Measurements from ENCODE around the gene PEX26. TPM values are rescaled to one million over a fixed set of nuclear protein-coding genes. Genes with fewer than 3 reads are reported as not detected.
A peak's percentile ranks its signal among the peaks of the same experiment; 100 is the strongest.

PEX26 gene
- total and polyA plus RNA-seq, 2 experiments from 2014 or later = 4.0 to 48.9 TPM

DNA sequence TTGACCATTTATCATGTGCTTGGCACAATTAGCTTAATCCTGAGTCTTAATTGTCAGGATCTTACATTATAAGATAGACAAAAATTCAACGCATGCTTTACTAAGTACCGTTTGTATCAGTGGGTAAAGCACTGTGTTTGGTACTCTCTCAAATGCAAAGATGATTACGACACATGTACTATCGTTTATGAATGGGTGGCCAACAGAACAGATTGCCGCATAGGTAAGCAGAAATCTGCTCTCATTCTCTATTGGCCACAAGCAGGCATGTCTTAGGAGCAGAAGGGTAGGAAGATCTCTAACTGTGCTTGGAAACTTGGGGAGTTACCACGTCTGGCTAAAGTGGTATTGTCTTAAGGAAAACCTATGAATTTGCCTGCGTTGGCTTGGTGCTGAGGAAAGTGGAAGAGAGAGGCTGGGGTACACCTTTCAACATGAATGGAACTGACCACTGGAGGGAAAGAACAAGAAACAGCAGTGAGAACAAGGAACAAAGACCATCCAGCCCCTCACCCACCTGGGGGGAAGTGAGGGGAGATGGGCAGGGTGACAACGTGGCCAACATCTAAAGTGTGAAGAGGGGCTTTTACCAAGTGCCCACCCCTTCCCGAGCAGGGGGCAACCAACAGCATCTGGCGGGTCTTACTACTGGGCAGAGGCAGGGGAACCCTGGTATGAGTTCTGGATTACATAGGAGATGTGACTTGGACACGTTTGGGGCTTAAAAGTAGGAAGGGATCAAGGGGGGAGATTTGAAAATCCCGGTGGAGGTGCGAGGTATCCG is 31.8 kb downstream of the PEX26 start:
- H3K9me2 ChIP-seq (ENCODE audit: insufficient read depth) = no peaks in the 10 kb centered on the region
- no peaks in the 10 kb centered on the region for H3K36me3 ChIP-seq (ENCODE audit: insufficient read depth)
- peaks cover 40% of the 10 kb centered on the region for H3K27me3 Mint-ChIP-seq (ENCODE audit: insufficient read depth, low read depth, poor library complexity)
- H2AFZ ChIP-seq = peak overlapping the region; percentile 89
- H3F3A ChIP-seq (replicated peaks; ENCODE audit: low read depth) = no peaks in the 10 kb centered on the region
- H3K4me1 ChIP-seq (ENCODE audit: insufficient read depth) = peaks cover 12% of the 10 kb centered on the region; the same call in 1 of the 2 replicates
- H3K4me1 Mint-ChIP-seq = peaks cover 11% of the 10 kb centered on the region
- ATAC-seq = no peak
- TF ChIP-seq STAT1 (IDR thresholded peaks at IDR 0.05; ENCODE audit: unreplicated experiment) (no peak), EZH2phosphoT487 (IDR thresholded peaks at IDR 0.05; ENCODE audit: unreplicated experiment) (no peak), JUNB (IDR thresholded peaks at IDR 0.05; ENCODE audit: unreplicated experiment) (no peak), POLR2AphosphoS5 (IDR thresholded peaks at IDR 0.05; ENCODE audit: low read depth) (no peak), NANOG (IDR thresholded peaks at IDR 0.05; ENCODE audit: borderline replicate concordance) (no peak), ZNF114 (CRISPR knock-in tag; IDR thresholded peaks at IDR 0.05) (no peak), CREB1 (CRISPR knock-in tag; IDR thresholded peaks at IDR 0.05; ENCODE audit: low read depth) (no peak), ZNF331 (CRISPR knock-in tag; IDR thresholded peaks at IDR 0.05; ENCODE audit: low read depth) (no peak), EZH2 (IDR thresholded peaks at IDR 0.05; ENCODE audit: low read depth, unreplicated experiment) (no peak)
- TF ChIP-seq, protein P1, sequence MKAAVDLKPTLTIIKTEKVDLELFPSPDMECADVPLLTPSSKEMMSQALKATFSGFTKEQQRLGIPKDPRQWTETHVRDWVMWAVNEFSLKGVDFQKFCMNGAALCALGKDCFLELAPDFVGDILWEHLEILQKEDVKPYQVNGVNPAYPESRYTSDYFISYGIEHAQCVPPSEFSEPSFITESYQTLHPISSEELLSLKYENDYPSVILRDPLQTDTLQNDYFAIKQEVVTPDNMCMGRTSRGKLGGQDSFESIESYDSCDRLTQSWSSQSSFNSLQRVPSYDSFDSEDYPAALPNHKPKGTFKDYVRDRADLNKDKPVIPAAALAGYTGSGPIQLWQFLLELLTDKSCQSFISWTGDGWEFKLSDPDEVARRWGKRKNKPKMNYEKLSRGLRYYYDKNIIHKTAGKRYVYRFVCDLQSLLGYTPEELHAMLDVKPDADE (IDR thresholded peaks at IDR 0.05) = no peak
- TF ChIP-seq, protein P2, sequence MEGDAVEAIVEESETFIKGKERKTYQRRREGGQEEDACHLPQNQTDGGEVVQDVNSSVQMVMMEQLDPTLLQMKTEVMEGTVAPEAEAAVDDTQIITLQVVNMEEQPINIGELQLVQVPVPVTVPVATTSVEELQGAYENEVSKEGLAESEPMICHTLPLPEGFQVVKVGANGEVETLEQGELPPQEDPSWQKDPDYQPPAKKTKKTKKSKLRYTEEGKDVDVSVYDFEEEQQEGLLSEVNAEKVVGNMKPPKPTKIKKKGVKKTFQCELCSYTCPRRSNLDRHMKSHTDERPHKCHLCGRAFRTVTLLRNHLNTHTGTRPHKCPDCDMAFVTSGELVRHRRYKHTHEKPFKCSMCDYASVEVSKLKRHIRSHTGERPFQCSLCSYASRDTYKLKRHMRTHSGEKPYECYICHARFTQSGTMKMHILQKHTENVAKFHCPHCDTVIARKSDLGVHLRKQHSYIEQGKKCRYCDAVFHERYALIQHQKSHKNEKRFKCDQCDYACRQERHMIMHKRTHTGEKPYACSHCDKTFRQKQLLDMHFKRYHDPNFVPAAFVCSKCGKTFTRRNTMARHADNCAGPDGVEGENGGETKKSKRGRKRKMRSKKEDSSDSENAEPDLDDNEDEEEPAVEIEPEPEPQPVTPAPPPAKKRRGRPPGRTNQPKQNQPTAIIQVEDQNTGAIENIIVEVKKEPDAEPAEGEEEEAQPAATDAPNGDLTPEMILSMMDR (conservative IDR thresholded peaks at IDR 0.05; ENCODE audit: low read depth in 2 of 2) = no peak
- TF ChIP-seq, protein P3, sequence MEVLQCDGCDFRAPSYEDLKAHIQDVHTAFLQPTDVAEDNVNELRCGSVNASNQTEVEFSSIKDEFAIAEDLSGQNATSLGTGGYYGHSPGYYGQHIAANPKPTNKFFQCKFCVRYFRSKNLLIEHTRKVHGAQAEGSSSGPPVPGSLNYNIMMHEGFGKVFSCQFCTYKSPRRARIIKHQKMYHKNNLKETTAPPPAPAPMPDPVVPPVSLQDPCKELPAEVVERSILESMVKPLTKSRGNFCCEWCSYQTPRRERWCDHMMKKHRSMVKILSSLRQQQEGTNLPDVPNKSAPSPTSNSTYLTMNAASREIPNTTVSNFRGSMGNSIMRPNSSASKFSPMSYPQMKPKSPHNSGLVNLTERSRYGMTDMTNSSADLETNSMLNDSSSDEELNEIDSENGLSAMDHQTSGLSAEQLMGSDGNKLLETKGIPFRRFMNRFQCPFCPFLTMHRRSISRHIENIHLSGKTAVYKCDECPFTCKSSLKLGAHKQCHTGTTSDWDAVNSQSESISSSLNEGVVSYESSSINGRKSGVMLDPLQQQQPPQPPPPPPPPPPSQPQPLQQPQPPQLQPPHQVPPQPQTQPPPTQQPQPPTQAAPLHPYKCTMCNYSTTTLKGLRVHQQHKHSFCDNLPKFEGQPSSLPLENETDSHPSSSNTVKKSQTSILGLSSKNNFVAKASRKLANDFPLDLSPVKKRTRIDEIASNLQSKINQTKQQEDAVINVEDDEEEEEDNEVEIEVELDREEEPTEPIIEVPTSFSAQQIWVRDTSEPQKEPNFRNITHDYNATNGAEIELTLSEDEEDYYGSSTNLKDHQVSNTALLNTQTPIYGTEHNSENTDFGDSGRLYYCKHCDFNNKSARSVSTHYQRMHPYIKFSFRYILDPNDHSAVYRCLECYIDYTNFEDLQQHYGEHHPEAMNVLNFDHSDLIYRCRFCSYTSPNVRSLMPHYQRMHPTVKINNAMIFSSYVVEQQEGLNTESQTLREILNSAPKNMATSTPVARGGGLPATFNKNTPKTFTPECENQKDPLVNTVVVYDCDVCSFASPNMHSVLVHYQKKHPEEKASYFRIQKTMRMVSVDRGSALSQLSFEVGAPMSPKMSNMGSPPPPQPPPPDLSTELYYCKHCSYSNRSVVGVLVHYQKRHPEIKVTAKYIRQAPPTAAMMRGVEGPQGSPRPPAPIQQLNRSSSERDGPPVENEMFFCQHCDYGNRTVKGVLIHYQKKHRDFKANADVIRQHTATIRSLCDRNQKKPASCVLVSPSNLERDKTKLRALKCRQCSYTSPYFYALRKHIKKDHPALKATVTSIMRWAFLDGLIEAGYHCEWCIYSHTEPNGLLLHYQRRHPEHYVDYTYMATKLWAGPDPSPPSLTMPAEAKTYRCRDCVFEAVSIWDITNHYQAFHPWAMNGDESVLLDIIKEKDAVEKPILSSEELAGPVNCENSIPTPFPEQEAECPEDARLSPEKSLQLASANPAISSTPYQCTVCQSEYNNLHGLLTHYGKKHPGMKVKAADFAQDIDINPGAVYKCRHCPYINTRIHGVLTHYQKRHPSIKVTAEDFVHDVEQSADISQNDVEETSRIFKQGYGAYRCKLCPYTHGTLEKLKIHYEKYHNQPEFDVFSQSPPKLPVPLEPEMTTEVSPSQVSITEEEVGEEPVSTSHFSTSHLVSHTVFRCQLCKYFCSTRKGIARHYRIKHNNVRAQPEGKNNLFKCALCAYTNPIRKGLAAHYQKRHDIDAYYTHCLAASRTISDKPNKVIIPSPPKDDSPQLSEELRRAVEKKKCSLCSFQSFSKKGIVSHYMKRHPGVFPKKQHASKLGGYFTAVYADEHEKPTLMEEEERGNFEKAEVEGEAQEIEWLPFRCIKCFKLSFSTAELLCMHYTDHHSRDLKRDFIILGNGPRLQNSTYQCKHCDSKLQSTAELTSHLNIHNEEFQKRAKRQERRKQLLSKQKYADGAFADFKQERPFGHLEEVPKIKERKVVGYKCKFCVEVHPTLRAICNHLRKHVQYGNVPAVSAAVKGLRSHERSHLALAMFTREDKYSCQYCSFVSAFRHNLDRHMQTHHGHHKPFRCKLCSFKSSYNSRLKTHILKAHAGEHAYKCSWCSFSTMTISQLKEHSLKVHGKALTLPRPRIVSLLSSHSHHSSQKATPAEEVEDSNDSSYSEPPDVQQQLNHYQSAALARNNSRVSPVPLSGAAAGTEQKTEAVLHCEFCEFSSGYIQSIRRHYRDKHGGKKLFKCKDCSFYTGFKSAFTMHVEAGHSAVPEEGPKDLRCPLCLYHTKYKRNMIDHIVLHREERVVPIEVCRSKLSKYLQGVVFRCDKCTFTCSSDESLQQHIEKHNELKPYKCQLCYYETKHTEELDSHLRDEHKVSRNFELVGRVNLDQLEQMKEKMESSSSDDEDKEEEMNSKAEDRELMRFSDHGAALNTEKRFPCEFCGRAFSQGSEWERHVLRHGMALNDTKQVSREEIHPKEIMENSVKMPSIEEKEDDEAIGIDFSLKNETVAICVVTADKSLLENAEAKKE (CRISPR knock-in tag; IDR thresholded peaks at IDR 0.05) = no peak
- TF ChIP-seq, protein P4, sequence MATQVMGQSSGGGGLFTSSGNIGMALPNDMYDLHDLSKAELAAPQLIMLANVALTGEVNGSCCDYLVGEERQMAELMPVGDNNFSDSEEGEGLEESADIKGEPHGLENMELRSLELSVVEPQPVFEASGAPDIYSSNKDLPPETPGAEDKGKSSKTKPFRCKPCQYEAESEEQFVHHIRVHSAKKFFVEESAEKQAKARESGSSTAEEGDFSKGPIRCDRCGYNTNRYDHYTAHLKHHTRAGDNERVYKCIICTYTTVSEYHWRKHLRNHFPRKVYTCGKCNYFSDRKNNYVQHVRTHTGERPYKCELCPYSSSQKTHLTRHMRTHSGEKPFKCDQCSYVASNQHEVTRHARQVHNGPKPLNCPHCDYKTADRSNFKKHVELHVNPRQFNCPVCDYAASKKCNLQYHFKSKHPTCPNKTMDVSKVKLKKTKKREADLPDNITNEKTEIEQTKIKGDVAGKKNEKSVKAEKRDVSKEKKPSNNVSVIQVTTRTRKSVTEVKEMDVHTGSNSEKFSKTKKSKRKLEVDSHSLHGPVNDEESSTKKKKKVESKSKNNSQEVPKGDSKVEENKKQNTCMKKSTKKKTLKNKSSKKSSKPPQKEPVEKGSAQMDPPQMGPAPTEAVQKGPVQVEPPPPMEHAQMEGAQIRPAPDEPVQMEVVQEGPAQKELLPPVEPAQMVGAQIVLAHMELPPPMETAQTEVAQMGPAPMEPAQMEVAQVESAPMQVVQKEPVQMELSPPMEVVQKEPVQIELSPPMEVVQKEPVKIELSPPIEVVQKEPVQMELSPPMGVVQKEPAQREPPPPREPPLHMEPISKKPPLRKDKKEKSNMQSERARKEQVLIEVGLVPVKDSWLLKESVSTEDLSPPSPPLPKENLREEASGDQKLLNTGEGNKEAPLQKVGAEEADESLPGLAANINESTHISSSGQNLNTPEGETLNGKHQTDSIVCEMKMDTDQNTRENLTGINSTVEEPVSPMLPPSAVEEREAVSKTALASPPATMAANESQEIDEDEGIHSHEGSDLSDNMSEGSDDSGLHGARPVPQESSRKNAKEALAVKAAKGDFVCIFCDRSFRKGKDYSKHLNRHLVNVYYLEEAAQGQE (IDR thresholded peaks at IDR 0.05; ENCODE audit: unreplicated experiment) = no peak
- H3K9me3 Mint-ChIP-seq = peaks cover 44% of the 10 kb centered on the region
- no peak for DNase-seq (ENCODE audit: low spot score)
- H3K36me3 Mint-ChIP-seq (ENCODE audit: low read depth) = peaks cover 20% of the 10 kb centered on the region
- peaks cover 47% of the 10 kb centered on the region for H3K27me3 ChIP-seq (ENCODE audit: insufficient read depth)
- H3K27ac Mint-ChIP-seq = no peak overlapping the region
- peak overlapping the region; percentile 93 for H3K4me2 ChIP-seq
- no peak overlapping the region for H3K27ac ChIP-seq (ENCODE audit: low read depth)
- peak overlapping the region; percentile 66 for H3K4me3 ChIP-seq
- no peaks in the 10 kb centered on the region for H3K79me2 ChIP-seq (replicated peaks; ENCODE audit: insufficient read depth)
- H4K20me1 ChIP-seq (replicated peaks; ENCODE audit: insufficient read depth) = no peaks in the 10 kb centered on the region
- peak overlapping the region; percentile 52 for H3K4me3 Mint-ChIP-seq

All from GM23338 (cell line).